NB4 (cell line): ENCODE data around the gene LTB4R.

Experiments
- DNase-seq: peaks from one replicate; pipeline ENCODE4 v3.0.0; 2010; ENCODE audit warnings: low read depth
- H3K4me3 ChIP-seq: one replicate; pipeline ENCODE4 v1.5.1; 2011; ENCODE audit warnings: mild to moderate bottlenecking, low read depth, low read length, moderate library complexity
- MYC ChIP-seq: IDR thresholded peaks from 2 replicates; pipeline ENCODE4 v1.6.1; 2011; ENCODE audit warnings: low read depth, low read length
- POLR2A ChIP-seq: IDR thresholded peaks from 2 replicates; pipeline ENCODE4 v1.6.1; 2011; ENCODE audit warnings: mild to moderate bottlenecking; ENCODE audit not compliant: insufficient read length; ENCODE audit errors: extremely low read depth
- TF ChIP-seq, protein P1 (sequence below): IDR thresholded peaks from one replicate; pipeline ENCODE4 v1.5.1; 2012; ENCODE audit warnings: low read depth, low read length
- TF ChIP-seq, protein P2 (sequence below): IDR thresholded peaks from 2 replicates; pipeline ENCODE4 v1.6.1; 2011; ENCODE audit warnings: low read depth, low read length

LTB4R gene

DNA sequence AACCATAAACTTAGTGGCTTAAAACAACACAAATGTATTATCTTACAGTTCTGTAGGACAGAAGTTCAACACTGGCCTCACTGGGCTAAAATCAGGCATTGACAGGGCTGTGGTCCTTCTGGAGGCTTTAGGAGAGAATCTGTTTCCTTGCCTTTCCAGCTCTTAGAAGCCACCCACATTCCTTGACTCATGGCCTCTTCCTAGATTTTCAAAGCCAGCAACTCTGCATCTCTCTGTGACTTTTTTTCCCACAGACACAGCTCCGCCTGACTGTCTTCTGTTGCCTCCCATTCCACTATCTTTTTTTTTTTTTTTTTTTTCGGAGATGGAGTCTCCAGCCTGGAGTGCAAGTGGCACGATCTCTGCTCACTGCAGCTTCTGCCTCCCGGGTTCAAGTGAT is 44.9 kb downstream of the LTB4R start:
- TF ChIP-seq, protein P1, sequence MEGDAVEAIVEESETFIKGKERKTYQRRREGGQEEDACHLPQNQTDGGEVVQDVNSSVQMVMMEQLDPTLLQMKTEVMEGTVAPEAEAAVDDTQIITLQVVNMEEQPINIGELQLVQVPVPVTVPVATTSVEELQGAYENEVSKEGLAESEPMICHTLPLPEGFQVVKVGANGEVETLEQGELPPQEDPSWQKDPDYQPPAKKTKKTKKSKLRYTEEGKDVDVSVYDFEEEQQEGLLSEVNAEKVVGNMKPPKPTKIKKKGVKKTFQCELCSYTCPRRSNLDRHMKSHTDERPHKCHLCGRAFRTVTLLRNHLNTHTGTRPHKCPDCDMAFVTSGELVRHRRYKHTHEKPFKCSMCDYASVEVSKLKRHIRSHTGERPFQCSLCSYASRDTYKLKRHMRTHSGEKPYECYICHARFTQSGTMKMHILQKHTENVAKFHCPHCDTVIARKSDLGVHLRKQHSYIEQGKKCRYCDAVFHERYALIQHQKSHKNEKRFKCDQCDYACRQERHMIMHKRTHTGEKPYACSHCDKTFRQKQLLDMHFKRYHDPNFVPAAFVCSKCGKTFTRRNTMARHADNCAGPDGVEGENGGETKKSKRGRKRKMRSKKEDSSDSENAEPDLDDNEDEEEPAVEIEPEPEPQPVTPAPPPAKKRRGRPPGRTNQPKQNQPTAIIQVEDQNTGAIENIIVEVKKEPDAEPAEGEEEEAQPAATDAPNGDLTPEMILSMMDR, result no peak
- TF ChIP-seq, protein P2, sequence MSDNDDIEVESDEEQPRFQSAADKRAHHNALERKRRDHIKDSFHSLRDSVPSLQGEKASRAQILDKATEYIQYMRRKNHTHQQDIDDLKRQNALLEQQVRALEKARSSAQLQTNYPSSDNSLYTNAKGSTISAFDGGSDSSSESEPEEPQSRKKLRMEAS, result no peak
- no peak for DNase-seq
- no peak overlapping the region for H3K4me3 ChIP-seq

DNA sequence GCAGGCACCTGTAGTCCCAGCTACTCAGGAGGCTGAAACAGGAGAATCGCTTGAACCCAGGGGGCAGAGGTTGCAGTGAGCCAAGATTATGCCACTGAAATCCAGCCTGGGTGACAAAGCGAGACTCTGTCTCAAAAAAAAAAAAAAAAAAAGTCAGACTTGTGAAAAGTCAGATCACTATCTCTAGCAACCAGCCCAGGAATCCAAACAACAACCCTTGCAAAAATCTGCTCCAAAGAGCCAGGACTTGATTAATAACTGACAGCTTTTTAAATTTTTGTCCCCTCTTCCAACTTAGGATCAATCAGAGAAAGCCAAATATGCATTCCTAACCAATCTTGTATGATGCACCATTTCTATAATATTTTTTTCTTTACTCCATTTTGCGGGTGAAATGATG is 49.0 kb downstream of the LTB4R start:
- DNase-seq, result no peak
- H3K4me3 ChIP-seq, result no peak overlapping the region
- TF ChIP-seq POLR2A, result no peak
- no peak for TF ChIP-seq MYC
- TF ChIP-seq, protein P1, result no peak
- TF ChIP-seq, protein P2, result no peak

DNA sequence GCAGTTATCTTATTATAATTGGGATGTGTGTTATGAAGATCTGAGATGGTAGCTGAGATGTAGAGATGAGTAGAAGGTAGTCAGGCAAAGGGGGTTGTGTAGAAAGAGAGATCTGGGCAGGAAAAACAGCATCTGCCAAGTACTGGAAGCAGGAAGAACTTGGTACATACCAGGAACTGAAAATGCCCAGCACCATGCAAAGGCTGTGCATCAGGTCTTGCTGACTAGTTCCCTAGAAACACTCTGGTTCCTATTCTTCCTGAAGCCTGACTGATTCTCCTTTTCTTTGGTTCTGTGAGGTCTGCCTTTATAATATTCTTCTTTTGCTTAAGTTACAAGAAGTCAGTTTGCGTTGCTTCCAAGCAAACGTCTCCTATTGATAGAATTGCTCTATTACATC is 50.0 kb downstream of the LTB4R start:
- no peak overlapping the region for H3K4me3 ChIP-seq
- no peak for DNase-seq
- TF ChIP-seq POLR2A (no peak), MYC (no peak)
- TF ChIP-seq, protein P2, result no peak
- TF ChIP-seq, protein P1, result no peak

DNA sequence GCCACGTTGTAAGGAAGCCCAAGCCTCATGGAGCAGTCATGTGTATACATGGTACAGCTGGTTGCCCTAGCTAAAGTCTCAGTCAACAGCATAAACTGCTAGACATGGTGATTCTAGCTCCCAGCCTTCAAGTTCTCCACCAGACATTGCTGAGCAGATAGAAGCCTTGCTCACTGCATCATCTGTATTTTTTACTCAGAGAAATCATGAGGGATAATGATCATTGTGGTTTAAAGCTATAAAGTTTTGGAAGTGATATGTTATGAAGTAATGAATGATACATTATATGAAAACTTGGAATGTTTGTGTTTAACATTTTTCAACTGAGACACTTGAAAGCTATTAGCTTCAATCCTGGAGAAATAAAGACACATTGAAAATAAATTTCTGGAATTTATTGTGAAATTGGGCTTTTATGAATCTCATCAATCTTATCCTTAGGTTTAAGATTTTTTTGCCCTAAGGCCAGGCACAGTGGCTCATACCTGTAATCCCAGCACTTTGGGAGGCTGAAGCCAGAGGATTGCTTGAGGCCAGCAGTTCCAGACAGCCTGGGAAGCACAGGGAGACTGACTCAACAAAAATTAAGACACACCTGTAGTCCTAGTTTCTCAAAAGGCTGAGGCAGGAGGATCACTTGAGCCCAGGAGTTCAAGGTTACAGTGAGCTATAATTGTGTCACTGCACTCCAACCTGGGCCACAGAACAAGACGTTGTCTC is 51.1 kb downstream of the LTB4R start:
- no peak for DNase-seq
- no peak overlapping the region for H3K4me3 ChIP-seq
- TF ChIP-seq, protein P1, result no peak
- TF ChIP-seq MYC (no peak), POLR2A (no peak)
- TF ChIP-seq, protein P2, result no peak

DNA sequence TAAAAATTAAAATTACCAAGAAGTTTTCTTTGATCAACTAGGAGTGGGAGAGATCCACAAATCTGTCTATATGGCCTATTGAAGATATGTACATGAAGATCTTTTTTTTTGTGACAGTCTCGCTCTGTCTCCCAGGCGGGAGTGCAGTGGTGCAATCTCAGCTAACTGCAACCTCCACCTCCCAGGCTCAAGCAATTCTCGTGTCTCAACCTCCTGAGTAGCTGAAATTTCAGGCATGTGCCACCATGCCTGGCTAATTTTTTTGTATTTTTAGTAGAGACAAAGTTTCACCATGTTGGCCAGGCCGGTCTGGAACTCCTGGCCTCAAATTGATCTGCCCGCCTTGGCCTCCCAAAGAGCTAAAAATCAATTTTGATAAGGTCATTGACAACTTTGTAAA is 52.1 kb downstream of the LTB4R start:
- TF ChIP-seq MYC (no peak), POLR2A (no peak)
- TF ChIP-seq, protein P2, result no peak
- TF ChIP-seq, protein P1, result no peak
- no peak overlapping the region for H3K4me3 ChIP-seq
- DNase-seq, result no peak

DNA sequence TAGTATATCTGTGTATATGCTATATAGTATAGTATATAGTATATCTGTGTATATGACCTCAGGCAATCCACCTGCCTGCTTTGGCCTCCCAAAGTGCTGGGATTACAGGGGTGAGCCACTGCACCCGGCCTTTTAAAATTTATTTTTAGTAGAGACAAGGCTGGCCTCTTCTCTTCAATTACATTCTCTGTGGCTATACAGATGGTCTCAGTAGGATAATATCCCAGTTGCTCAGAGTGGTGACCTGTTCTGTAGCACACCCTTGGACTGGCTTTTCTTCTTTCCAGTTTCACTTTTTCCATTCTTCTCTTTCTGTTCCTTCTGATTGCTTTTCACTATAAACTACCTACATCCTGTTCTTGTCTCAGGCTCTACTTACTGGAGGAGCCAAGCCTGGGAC is 53.5 kb downstream of the LTB4R start:
- no peak overlapping the region for H3K4me3 ChIP-seq
- TF ChIP-seq, protein P2, result no peak
- TF ChIP-seq MYC, result no peak
- TF ChIP-seq, protein P1, result no peak
- TF ChIP-seq POLR2A, result no peak
- no peak for DNase-seq
